ENCODE results near the gene PTTG1IP.
A peak's percentile ranks its signal among the peaks of the same experiment; 100 is the strongest.
"Not testable (repeated sequence)": the region's sequence is repeated elsewhere in the genome, so short reads cannot be mapped to it uniquely, and the experiment has no call there.

Gene PTTG1IP, protein sequence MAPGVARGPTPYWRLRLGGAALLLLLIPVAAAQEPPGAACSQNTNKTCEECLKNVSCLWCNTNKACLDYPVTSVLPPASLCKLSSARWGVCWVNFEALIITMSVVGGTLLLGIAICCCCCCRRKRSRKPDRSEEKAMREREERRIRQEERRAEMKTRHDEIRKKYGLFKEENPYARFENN

GRCh38 chr21:44873356-44874239 lies at the start of gene PTTG1IP:
PTTG1IP (minus strand) TSS chr21:44873690; CDS start chr21:44873616, 74 bp downstream.
- peak; percentile 98 for DNase-seq

DNA sequence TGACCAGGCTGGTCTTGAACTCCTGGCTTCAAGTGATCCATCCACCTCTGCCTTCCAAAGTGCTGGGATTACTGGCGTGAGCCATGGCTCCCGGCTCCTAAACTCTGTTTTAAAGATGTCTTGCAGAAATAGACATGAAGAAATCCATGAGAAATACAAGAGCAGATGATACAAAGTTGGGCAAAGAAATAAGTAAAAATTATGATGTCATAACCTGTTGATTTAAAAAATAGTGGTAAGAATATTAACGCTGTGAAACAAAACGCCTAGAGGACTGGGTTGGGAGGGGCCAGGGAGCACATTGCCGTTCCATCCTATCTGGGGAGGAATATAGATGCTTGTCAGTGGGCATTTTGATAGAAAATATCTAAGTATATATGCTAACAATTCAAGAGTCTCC lies 48.4 kb upstream of the PTTG1IP start:
- DNase-seq: no peak

DNA sequence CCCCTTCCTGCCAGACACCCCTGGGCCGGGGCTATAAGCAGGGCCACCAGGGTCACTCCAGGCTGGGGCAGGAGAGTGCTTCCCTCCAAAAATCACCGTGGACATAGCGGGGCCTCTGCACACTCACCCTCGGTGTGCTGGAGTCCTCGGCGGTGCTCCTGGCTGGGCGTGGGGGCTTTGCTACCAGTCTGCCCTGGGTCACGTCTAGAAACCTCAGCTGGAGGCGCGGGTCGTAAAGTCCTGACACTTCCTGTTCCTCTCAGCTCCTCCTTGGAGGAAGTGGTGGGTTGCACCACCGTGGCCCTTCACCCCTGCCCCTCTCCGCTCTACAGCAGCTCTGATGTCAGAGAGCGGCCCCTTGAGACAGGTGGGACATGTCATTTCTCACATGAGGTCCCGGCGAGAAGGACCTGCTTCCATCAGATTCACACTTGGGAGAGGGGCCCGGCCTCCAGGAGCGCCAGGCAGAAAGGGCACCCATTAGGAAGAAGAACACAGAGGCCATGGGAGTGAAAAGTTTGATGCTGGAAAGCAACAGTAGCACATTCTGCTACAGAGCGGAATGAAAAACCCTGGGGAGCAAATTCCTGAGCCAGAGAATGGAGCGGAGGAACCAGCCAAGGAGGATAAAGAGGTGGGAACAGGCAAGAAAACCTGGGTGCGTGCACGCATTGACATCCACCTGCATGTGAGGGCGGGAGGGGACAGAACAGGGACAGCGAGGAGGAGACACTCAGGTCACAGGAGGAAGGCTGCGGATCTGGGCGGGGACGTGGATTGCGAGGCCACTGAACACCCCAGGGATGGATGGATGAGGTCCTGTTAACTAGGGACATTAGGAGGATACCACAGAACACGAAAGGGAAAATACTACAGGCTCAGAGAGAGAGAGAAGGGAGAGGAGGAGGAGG lies 47.5 kb upstream of the PTTG1IP start, which contains the start of gene ITGB2:
TSS of gene ITGB2 (minus strand) at position 206 of the 911 bp plus-strand sequence. CDS start 10,117 bp downstream, outside the sequence.
- DNase-seq: no peak

- no peak for DNase-seq
Measured at GRCh38 chr21:44919913-44920693, 46.6 kb upstream of the PTTG1IP start.

- no peak for DNase-seq
Measured at GRCh38 chr21:44919111-44919912, 45.8 kb upstream of the PTTG1IP start.

- no peak for DNase-seq
Measured at GRCh38 chr21:44918581-44919033, 45.1 kb upstream of the PTTG1IP start.

- DNase-seq: no peak
Measured at GRCh38 chr21:44918107-44918470, 44.6 kb upstream of the PTTG1IP start.

- no peak for DNase-seq
Measured at GRCh38 chr21:44917446-44918106, 44.1 kb upstream of the PTTG1IP start.

DNA sequence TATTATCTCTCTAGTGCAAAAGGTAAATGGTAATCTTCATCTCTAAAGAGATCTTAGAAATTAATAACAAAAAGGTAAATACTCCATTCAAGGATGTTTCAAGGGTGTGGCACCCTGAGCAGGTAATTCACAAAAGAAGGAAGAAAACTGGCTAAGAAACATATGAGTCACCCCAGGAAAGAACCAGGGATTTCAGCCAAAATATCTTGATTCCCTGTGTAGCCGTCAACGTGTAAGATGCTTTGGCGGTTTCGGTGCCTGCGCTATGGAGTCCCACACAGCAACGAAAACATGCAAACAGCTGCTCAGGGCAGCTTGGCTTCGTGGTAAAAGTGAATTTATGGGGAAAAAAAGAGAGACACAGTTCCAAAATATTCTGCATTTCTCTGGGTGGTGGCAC lies 43.5 kb upstream of the PTTG1IP start:
- DNase-seq: no peak

- no peak for DNase-seq
Measured at GRCh38 chr21:44914176-44914874, 40.8 kb upstream of the PTTG1IP start.

DNA sequence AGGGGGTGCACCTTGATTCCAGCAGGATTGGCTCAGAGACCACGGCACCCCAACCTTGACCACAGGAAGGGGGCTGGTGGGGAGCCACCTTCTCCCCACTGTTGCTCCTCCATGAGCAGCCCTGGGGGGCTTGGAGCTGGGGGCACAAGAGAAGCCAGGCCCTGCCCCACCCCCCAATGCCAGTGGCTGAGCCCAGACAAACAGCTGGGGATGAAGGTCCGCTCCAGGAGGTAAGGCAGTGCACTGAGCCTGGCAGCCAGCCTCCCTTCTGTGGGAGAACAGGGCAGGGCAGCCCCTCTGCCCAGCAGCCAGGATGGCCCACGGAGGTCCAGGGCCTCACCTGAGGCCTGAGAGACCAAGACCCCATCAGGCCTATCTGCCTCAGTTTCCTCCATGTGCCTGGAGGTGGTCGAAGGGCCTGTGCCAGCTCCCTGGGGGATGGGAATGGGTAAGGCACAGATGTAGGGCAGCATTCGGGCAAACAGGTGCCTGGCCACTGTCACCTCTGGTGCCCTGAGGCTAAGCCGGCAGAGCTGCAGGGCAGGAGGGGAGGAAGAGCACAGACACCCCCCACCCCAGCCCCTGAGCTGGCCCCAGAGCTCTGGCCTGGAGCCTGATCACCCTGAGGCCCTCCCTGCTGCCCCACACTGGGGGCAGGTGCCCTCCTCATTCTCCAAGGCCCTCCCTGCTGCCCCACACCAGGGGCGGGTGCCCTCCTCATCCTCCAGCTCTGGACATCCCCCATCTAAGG lies 40.1 kb upstream of the PTTG1IP start:
- DNase-seq: no peak

DNA sequence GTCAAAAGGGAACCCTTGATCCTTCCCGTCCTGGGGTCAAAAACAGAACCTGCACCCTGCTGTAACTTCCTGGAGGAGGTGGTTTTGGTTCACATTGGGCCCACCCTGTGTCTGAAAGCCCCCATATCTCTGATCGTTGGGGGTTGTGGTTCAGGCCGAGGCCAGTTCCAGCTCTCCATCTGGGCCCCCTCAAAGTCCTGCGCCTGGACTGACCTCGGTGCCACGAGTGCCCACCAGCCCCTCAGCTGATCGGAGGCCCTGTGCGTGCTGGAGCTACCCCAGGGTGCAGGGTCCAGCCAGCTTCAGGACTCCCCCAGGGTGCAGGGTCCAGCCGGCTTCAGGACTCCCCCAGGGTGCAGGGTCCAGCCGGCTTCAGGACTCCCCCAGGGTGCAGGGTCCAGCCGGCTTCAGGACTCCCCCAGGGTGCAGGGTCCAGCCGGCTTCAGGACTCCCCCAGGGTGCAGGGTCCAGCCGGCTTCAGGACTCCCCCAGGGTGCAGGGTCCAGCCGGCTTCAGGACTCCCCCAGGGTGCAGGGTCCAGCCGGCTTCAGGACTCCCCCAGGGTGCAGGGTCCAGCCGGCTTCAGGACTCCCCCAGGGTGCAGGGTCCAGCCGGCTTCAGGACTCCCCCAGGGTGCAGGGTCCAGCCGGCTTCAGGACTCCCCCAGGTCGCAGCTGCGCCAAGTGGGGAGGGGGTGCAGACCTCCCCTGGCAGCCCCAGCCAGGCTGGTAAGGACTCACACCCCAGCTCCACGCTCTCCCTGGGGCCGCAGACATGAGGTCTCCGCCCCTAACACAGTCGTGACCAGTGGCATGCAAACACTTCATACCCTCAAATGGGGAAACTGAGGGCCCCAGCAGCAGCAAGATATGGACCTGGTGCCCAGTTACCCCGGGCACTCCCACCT lies 39.3 kb upstream of the PTTG1IP start:
- not testable (repeated sequence) for DNase-seq

- no peak for DNase-seq
Measured at GRCh38 chr21:44912158-44912473, 38.6 kb upstream of the PTTG1IP start.

DNA sequence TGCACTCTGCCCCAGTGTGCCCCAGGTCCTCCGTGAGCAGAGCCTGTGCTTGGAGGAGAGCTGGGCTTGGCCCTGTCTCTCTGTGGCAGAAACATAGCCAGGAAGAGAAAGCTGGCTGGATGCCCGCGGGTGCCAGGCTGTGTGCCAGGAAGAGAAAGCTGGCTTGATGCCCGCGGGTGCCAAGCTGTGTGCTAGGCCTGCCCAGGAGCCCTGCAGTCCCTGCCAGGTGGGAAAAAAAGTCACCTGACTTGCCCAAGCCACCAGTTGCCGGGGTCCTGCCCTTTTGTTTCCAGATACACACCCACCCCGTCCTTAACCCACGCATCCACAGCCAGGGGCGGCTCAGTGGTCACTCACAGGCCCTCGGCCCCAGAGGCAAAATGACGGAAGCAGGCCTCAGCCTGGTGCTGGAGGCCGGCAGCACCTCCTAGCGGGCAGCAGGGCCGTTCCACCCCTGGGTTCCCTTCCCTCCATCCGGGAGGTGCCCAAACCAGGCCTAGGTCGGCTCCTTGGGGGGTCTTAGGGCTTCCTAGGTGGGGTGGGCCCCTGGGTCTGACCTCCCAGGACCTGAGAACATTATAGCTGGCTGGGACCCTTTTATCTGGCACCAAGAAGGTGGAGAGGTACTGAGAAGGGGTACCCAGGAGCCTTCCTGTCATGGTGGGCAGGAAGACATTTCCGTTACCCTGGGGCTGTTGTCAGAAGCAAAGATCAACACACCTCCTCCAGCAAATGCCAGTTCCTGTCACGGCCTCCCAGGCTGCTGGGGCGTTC lies 38.1 kb upstream of the PTTG1IP start:
- peak; percentile 88 for DNase-seq

DNA sequence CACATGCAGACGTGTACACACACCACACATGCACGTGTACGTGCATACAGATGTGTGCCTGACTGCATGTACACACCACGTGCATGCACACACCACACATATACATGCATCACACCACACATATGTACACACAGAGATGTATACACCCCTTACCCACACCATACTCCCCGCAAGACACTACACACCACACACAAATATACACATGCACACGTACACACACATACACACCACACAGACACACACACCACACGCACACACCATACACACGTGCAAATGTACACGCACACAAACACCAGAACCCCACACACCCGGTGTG lies 37.5 kb upstream of the PTTG1IP start:
- DNase-seq: no peak

- no peak for DNase-seq
Measured at GRCh38 chr21:44910229-44911067, 37.0 kb upstream of the PTTG1IP start.

GRCh38 chr21:44909719-44910118 lies 36.2 kb upstream of the PTTG1IP start:
- no peak for DNase-seq
